ENCODE data around the gene ZNRF3.

GRCh38 chr22:28855355-28856094, 27.8 kb upstream of the ZNRF3 start:
- TF ChIP-seq CTCF (conservative IDR thresholded peaks at IDR 0.05; ENCODE audit: low read depth in 2 of 2) (peak; percentile 93 to 98), POLR2AphosphoS5 (IDR thresholded peaks at IDR 0.05; ENCODE audit: low read depth) (no peak), EZH2 (IDR thresholded peaks at IDR 0.05; ENCODE audit: low read depth, unreplicated experiment) (no peak), REST (IDR thresholded peaks at IDR 0.05; ENCODE audit: unreplicated experiment) (no peak), CREB1 (CRISPR knock-in tag; IDR thresholded peaks at IDR 0.05; ENCODE audit: low read depth) (no peak), JUNB (IDR thresholded peaks at IDR 0.05; ENCODE audit: unreplicated experiment) (no peak), EZH2phosphoT487 (IDR thresholded peaks at IDR 0.05; ENCODE audit: unreplicated experiment) (no peak), STAT1 (IDR thresholded peaks at IDR 0.05; ENCODE audit: unreplicated experiment) (no peak), NANOG (IDR thresholded peaks at IDR 0.05; ENCODE audit: borderline replicate concordance) (no peak), ETS1 (IDR thresholded peaks at IDR 0.05) (no peak), ZNF114 (CRISPR knock-in tag; IDR thresholded peaks at IDR 0.05) (no peak), ZNF331 (CRISPR knock-in tag; IDR thresholded peaks at IDR 0.05; ENCODE audit: low read depth) (no peak), ZNF462 (CRISPR knock-in tag; IDR thresholded peaks at IDR 0.05) (no peak)
